ENCODE results near the gene SH3RF1. TPM values are rescaled to one million over a fixed set of nuclear protein-coding genes. Genes with fewer than 3 reads are reported as not detected.

SH3RF1 gene
- total RNA-seq, 2 experiments from 2014 or later = 0.34 TPM

- TF ChIP-seq, protein P1, sequence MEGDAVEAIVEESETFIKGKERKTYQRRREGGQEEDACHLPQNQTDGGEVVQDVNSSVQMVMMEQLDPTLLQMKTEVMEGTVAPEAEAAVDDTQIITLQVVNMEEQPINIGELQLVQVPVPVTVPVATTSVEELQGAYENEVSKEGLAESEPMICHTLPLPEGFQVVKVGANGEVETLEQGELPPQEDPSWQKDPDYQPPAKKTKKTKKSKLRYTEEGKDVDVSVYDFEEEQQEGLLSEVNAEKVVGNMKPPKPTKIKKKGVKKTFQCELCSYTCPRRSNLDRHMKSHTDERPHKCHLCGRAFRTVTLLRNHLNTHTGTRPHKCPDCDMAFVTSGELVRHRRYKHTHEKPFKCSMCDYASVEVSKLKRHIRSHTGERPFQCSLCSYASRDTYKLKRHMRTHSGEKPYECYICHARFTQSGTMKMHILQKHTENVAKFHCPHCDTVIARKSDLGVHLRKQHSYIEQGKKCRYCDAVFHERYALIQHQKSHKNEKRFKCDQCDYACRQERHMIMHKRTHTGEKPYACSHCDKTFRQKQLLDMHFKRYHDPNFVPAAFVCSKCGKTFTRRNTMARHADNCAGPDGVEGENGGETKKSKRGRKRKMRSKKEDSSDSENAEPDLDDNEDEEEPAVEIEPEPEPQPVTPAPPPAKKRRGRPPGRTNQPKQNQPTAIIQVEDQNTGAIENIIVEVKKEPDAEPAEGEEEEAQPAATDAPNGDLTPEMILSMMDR (IDR thresholded peaks at IDR 0.05) = no peak
- intact Hi-C loops (cut with micrococcal nuclease) = no loop called here
- ATAC-seq (no peak), DNase-seq (no peak)
- ChIA-PET POLR2A (no interaction called here), CTCF (interaction anchor here (1.0 kb wide), 1 partner anchor 24 kb away, joined by 3 read pairs; no protein-coding TSS in a partner anchor)
- no peaks in the 10 kb centered on the region for H3K4me1 Mint-ChIP-seq (ENCODE audit: low read depth)
- no peak overlapping the region for H3K4me3 Mint-ChIP-seq
- no peaks in the 10 kb centered on the region for H3K36me3 Mint-ChIP-seq (ENCODE audit: low read depth)
- no peak overlapping the region for H3K27ac Mint-ChIP-seq
- H3K9me3 Mint-ChIP-seq = no peaks in the 10 kb centered on the region
- H3K27me3 Mint-ChIP-seq = peaks cover 2% of the 10 kb centered on the region
These were observed 222.8 kb downstream of the SH3RF1 start for GRCh38 chr4:169047956-169048355.

GRCh38 chr4:169045862-169046584 lies 224.7 kb downstream of the SH3RF1 start:
- Mint-ChIP-seq H3K4me1 (ENCODE audit: low read depth) (no peaks in the 10 kb centered on the region), H3K9me3 (no peaks in the 10 kb centered on the region), H3K27ac (no peak overlapping the region), H3K27me3 (no peaks in the 10 kb centered on the region), H3K36me3 (ENCODE audit: low read depth) (no peaks in the 10 kb centered on the region), H3K4me3 (no peak overlapping the region)
- POLR2A ChIA-PET = no interaction called here
- TF ChIP-seq, protein P1 (IDR thresholded peaks at IDR 0.05) = no peak
- intact Hi-C loops (cut with micrococcal nuclease) = no loop called here
- DNase-seq = no peak
- CTCF ChIA-PET = interaction anchor here (1.2 kb wide), 1 partner anchor 123 kb away, joined by 3 read pairs; no protein-coding TSS in a partner anchor
- no peak for ATAC-seq

GRCh38 chr4:169044714-169045447 lies 225.9 kb downstream of the SH3RF1 start:
- ATAC-seq = no peak
- intact Hi-C loops (cut with micrococcal nuclease) = no loop called here

More at GRCh38 chr4:169044714-169045447, 225.9 kb downstream of the SH3RF1 start:
- H3K4me3 Mint-ChIP-seq = no peak overlapping the region
- no peak for DNase-seq
- H3K9me3 Mint-ChIP-seq = no peaks in the 10 kb centered on the region
- no peak overlapping the region for H3K27ac Mint-ChIP-seq
- TF ChIP-seq, protein P1 (IDR thresholded peaks at IDR 0.05) = no peak
- CTCF ChIA-PET = interaction anchor here (1.2 kb wide), 1 partner anchor 122 kb away, joined by 3 read pairs; no protein-coding TSS in a partner anchor
- POLR2A ChIA-PET = interaction anchor here (0.6 to 0.7 kb wide), 2 partner anchors 47 to 401 kb away, joined by 3 read pairs; no protein-coding TSS in a partner anchor
- H3K36me3 Mint-ChIP-seq (ENCODE audit: low read depth) = no peaks in the 10 kb centered on the region
- no peaks in the 10 kb centered on the region for H3K27me3 Mint-ChIP-seq
- no peaks in the 10 kb centered on the region for H3K4me1 Mint-ChIP-seq (ENCODE audit: low read depth)

Measured in activated CD8-positive, alpha-beta T cell treated with anti-CD3 and anti-CD28 coated beads for 36 hours (primary cell).